HepG2 (cell line): ENCODE measurements around the gene AFF4. TPM values are rescaled to one million over a fixed set of nuclear protein-coding genes. Genes with fewer than 3 reads are reported as not detected.
A peak's percentile ranks its signal among the peaks of the same experiment; 100 is the strongest.

Experiments
- ATF7 ChIP-seq, 2 experiments: fragments of 450-650 bp in 1 of 2; sonication (generic) in 1 of 2; formaldehyde crosslinking in 1 of 2; IDR thresholded peaks; 2 replicates each; pipeline versions ENCODE4 v1.4.0 to v1.6.1; 2016 to 2020; ENCODE audit warnings: antibody characterized with exemption in 1 of 2, mild to moderate bottlenecking in 1 of 2, missing genetic modification reagents in 1 of 2
- BCL6 ChIP-seq: IDR thresholded peaks from 2 replicates; pipeline ENCODE4 v1.6.1; 2016; ENCODE audit warnings: missing genetic modification reagents, missing compliant biosample characterization
- CC2D1A ChIP-seq: sonication (generic); formaldehyde crosslinking; IDR thresholded peaks from 2 replicates; pipeline ENCODE4 v1.8.1; 2023; ENCODE audit warnings: mild to moderate bottlenecking, missing genetic modification reagents
- CENPT ChIP-seq: sonication (generic); formaldehyde crosslinking; IDR thresholded peaks from 2 replicates; pipeline ENCODE4 v1.8.0; 2022; ENCODE audit warnings: low read depth, mild to moderate bottlenecking, moderate library complexity, missing genetic modification reagents
- ELF1 ChIP-seq: sonication (generic); formaldehyde crosslinking; IDR thresholded peaks from 2 replicates; pipeline ENCODE4 v1.4.0; 2020; ENCODE audit warnings: missing genetic modification reagents
- MYNN ChIP-seq: sonication (generic); formaldehyde crosslinking; IDR thresholded peaks from 2 replicates; pipeline ENCODE4 v1.4.0; 2020; ENCODE audit warnings: mild to moderate bottlenecking, low read depth, missing genetic modification reagents
- NCOR1 ChIP-seq: fragments of 200-600 bp; sonication (generic); IDR thresholded peaks from 2 replicates; pipeline ENCODE4 v1.7.0; 2017; ENCODE audit warnings: antibody characterized with exemption, low read length, borderline replicate concordance
- PAWR ChIP-seq: sonication (generic); formaldehyde crosslinking; IDR thresholded peaks from 2 replicates; pipeline ENCODE4 v1.4.0; 2020; ENCODE audit warnings: missing genetic modification reagents, mild to moderate bottlenecking, borderline replicate concordance
- SATB2 ChIP-seq: sonication (generic); formaldehyde crosslinking; IDR thresholded peaks from 2 replicates; pipeline ENCODE4 v1.5.0; 2020; ENCODE audit warnings: missing genetic modification reagents
- SMAD9 ChIP-seq: sonication (generic); formaldehyde crosslinking; IDR thresholded peaks from 2 replicates; pipeline ENCODE4 v1.5.1; 2020; ENCODE audit warnings: mild to moderate bottlenecking, missing genetic modification reagents
- SPEN ChIP-seq: sonication (generic); formaldehyde crosslinking; IDR thresholded peaks from 2 replicates; pipeline ENCODE4 v1.5.1; 2020; ENCODE audit warnings: low read depth, mild to moderate bottlenecking, missing genetic modification reagents
- TCF7L2 ChIP-seq: IDR thresholded peaks from 2 replicates; pipeline ENCODE4 v1.6.1; 2011; ENCODE audit warnings: mild to moderate bottlenecking, low read depth, low read length, moderate library complexity
- XBP1 ChIP-seq: sonication (generic); formaldehyde crosslinking; IDR thresholded peaks from 2 replicates; pipeline ENCODE4 v1.5.0; 2020; ENCODE audit warnings: missing genetic modification reagents
- ZBTB37 ChIP-seq: sonication (generic); formaldehyde crosslinking; IDR thresholded peaks from 2 replicates; pipeline ENCODE4 v1.4.0; 2020; ENCODE audit warnings: mild to moderate bottlenecking, missing genetic modification reagents
- ZBTB44 ChIP-seq: sonication (generic); formaldehyde crosslinking; IDR thresholded peaks from 2 replicates; pipeline ENCODE4 v1.4.0; 2020; ENCODE audit warnings: missing genetic modification reagents
- ZNF3 ChIP-seq: IDR thresholded peaks from 2 replicates; pipeline ENCODE4 v1.7.0; 2017; ENCODE audit warnings: inconsistent platforms
- ZNF331 ChIP-seq: sonication (generic); formaldehyde crosslinking; IDR thresholded peaks from 2 replicates; pipeline ENCODE4 v1.4.0; 2020; ENCODE audit warnings: missing genetic modification reagents
- ZNF432 ChIP-seq: sonication (generic); formaldehyde crosslinking; IDR thresholded peaks from 2 replicates; pipeline ENCODE4 v1.5.0; 2020; ENCODE audit warnings: missing genetic modification reagents, mild to moderate bottlenecking, borderline replicate concordance
- ZNF543 ChIP-seq: sonication (generic); formaldehyde crosslinking; IDR thresholded peaks from 2 replicates; pipeline ENCODE4 v1.4.0; 2020; ENCODE audit warnings: mild to moderate bottlenecking, missing genetic modification reagents
- ZNF547 ChIP-seq: sonication (generic); formaldehyde crosslinking; IDR thresholded peaks from 2 replicates; pipeline ENCODE4 v1.5.1; 2020; ENCODE audit warnings: mild to moderate bottlenecking, missing genetic modification reagents
- ZNF709 ChIP-seq: sonication (generic); formaldehyde crosslinking; IDR thresholded peaks from 2 replicates; pipeline ENCODE4 v1.5.0; 2020; ENCODE audit warnings: mild to moderate bottlenecking, missing genetic modification reagents
- ZNF816 ChIP-seq: sonication (generic); formaldehyde crosslinking; IDR thresholded peaks from 2 replicates; pipeline ENCODE4 v1.8.0; 2022; ENCODE audit warnings: missing genetic modification reagents, mild to moderate bottlenecking, borderline replicate concordance
- ZNF841 ChIP-seq: sonication (generic); formaldehyde crosslinking; IDR thresholded peaks from 2 replicates; pipeline ENCODE4 v1.8.1; 2023; ENCODE audit warnings: missing genetic modification reagents, borderline replicate concordance
- polyA plus RNA-seq, 8 experiments: library from polyadenylated mRNA; depleted of rRNA in 3 of 8; stranded (reverse) in 7 of 8; unstranded in 1 of 8; fragments of >200 nt; fragmentation: Illumina TruSeq in 4 of 8; extraction: Trizol in 4 of 8; gene quantifications; 2 replicates each; pipeline versions ENCODE4 v1.2.1 to v1.2.3, GENCODE V29; 2011 to 2016; ENCODE audit warnings: low read depth in 4 of 8, missing spikeins in 1 of 8, mixed read lengths in 1 of 8; ENCODE audit not compliant: insufficient read depth in 1 of 8
- total RNA-seq, 5 experiments: library from RNA; depleted of rRNA; stranded (reverse); fragments of >200 nt; fragmentation: Illumina TruSeq; extraction: Trizol; gene quantifications; 2 replicates each; pipeline ENCODE4 v1.2.3, GENCODE V29; 2016; ENCODE audit warnings: low read depth in 1 of 5
- TF ChIP-seq, protein P1 (sequence below): sonication (generic); formaldehyde crosslinking; IDR thresholded peaks from 2 replicates; pipeline ENCODE4 v1.4.0; 2020; ENCODE audit warnings: missing genetic modification reagents, low read depth, mild to moderate bottlenecking, borderline replicate concordance
- TF ChIP-seq, protein P2 (sequence below): sonication (generic); formaldehyde crosslinking; IDR thresholded peaks from 2 replicates; pipeline ENCODE4 v1.9.0; 2021; ENCODE audit warnings: missing genetic modification reagents, borderline replicate concordance

AFF4 gene
- total and polyA plus RNA-seq, 2 of the 13 experiments (the other 11 are each of a cell fraction or from before 2014, with no cell fraction given), result 22.1 to 25.5 TPM

DNA sequence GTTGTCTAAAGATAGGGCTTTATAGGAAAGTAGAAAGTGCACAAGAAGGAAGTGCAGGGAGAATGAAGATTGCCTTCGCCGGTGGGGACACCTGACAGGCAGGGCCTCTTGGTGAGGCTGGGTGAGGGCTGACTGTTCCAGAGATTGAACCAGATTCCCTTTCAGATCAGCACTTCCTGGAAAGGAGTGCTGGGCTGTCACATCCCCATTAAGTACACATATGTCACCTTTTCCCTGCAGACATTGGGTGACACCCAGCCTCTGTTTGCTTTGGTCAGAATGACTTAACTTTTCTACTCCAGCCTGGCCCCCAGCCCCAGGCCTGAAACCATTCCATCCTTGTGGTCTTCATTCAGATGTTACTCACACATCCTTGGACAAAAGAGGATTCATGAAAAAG, 125.6 kb downstream of the AFF4 start (continued):
- TF ChIP-seq ZNF547 (CRISPR knock-in tag) (no peak), ELF1 (CRISPR knock-in tag) (peak; percentile 91), ZNF543 (CRISPR knock-in tag) (0 out of 2 replicates have a peak, but pooled peaks have one; percentile 58), CC2D1A (CRISPR knock-in tag) (no peak), ZNF841 (CRISPR knock-in tag) (no peak), PAWR (CRISPR knock-in tag) (no peak), ZNF3 (CRISPR knock-in tag) (no peak), ATF7 (IDR thresholded peaks at IDR 0.05) (no peak), ATF7 (CRISPR knock-in tag; IDR thresholded peaks at IDR 0.05) (no peak), NCOR1 (no peak), ZBTB44 (CRISPR knock-in tag) (no peak), SATB2 (CRISPR knock-in tag) (no peak), ZNF432 (CRISPR knock-in tag) (no peak), ZNF331 (CRISPR knock-in tag) (peak; percentile 76), SPEN (CRISPR knock-in tag) (peak; percentile 72; the same call in 1 of the 2 replicates), SMAD9 (no peak), ZBTB37 (CRISPR knock-in tag) (no peak), ZNF709 (CRISPR knock-in tag) (0 out of 2 replicates have a peak, but pooled peaks have one; percentile 14), BCL6 (CRISPR knock-in tag) (peak; percentile 94), TCF7L2 (no peak), MYNN (CRISPR knock-in tag) (no peak), XBP1 (no peak), CENPT (no peak), ZNF816 (peak; percentile 58; the same call in 1 of the 2 replicates)
- TF ChIP-seq, protein P1, sequence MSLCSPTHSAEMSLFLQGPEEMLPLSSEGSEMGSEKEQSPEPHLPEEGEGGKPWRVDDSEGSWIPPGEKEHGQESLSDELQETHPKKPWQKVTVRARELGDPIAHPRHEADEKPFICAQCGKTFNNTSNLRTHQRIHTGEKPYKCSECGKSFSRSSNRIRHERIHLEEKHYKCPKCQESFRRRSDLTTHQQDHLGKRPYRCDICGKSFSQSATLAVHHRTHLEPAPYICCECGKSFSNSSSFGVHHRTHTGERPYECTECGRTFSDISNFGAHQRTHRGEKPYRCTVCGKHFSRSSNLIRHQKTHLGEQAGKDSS (CRISPR knock-in tag), result peak; percentile 46; the same call in 1 of the 2 replicates
- TF ChIP-seq, protein P2, sequence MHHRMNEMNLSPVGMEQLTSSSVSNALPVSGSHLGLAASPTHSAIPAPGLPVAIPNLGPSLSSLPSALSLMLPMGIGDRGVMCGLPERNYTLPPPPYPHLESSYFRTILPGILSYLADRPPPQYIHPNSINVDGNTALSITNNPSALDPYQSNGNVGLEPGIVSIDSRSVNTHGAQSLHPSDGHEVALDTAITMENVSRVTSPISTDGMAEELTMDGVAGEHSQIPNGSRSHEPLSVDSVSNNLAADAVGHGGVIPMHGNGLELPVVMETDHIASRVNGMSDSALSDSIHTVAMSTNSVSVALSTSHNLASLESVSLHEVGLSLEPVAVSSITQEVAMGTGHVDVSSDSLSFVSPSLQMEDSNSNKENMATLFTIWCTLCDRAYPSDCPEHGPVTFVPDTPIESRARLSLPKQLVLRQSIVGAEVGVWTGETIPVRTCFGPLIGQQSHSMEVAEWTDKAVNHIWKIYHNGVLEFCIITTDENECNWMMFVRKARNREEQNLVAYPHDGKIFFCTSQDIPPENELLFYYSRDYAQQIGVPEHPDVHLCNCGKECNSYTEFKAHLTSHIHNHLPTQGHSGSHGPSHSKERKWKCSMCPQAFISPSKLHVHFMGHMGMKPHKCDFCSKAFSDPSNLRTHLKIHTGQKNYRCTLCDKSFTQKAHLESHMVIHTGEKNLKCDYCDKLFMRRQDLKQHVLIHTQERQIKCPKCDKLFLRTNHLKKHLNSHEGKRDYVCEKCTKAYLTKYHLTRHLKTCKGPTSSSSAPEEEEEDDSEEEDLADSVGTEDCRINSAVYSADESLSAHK, result no peak
